GM23248 (cell line): ENCODE data around the gene KCNMA1.

Source experiments
- EZH2 ChIP-seq: fragments of 200-600 bp; sonication (generic); IDR thresholded peaks from 2 replicates; pipeline ENCODE4 v1.6.1; 2018; ENCODE audit warnings: antibody characterized with exemption, mild to moderate bottlenecking; ENCODE audit not compliant: insufficient read depth, poor library complexity, severe bottlenecking
- EZH2phosphoT487 ChIP-seq: fragments of 200-600 bp; sonication (generic); IDR thresholded peaks from 2 replicates; pipeline ENCODE4 v1.6.1; 2018; ENCODE audit warnings: antibody characterized with exemption, moderate library complexity, mild to moderate bottlenecking, low read depth; ENCODE audit not compliant: insufficient read depth

DNA sequence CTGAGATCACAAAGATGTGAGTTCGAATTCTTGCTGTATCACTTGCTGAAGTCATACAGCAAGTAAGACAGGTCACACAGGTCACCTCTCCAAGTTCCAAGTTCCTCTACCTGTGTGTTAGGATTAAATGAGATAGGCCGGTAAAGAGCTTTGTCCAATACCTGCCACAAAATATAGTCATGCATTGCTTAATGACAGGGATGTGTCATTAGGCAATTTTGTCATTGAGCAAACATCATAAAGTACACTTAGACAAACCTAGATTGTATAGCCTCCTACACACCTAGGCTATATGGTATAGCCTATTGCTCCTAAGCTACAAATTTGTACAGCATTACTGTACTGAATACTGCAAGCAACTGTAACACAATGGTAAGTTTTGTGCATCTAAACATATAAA, 469.4 kb downstream of the KCNMA1 start:
- TF ChIP-seq EZH2phosphoT487 (no peak), EZH2 (no peak)
